Measurements from ENCODE around the gene ACACA.

ACACA gene

DNA sequence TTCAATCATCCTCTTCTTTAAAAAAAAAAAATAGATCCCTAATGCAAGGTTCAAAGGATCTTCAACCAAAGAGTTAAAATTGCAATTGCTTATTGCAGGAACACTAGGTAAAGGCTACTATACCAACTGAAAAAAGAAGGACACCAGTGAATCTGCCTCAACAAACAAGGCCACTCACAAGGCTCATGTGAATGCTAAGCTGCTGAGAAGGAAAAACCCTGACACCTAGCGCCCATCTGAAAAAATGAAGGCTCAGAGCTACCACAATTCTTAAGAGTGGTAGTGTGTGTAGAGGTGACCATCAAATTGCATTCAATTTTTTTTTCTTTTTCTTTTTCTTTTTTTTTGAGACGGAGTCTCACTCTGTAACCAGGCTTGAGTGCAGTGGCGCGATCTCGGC lies 232.4 kb downstream of the ACACA start:
- Histone ChIP-seq H3K9ac (ENCODE audit: low read length) (no peak overlapping the region), H3K9me2 (replicated peaks; ENCODE audit: insufficient read depth, low read length) (no peaks in the 10 kb centered on the region), H3K36me3 (replicated peaks; ENCODE audit: insufficient read depth, low read length) (peaks cover 3% of the 10 kb centered on the region; the same call in 1 of the 2 replicates), H4K20me1 (ENCODE audit: insufficient read depth, low read length) (no peaks in the 10 kb centered on the region), H3F3A (ENCODE audit: insufficient read depth, low read length) (no peaks in the 10 kb centered on the region), H2AFZ (ENCODE audit: low read length) (no peak overlapping the region), H3K4me3 (ENCODE audit: low read length) (no peak overlapping the region), H3K79me2 (ENCODE audit: low read length) (no peaks in the 10 kb centered on the region), H3K9me3 (replicated peaks; ENCODE audit: insufficient read depth, low read length) (no peaks in the 10 kb centered on the region), H3K27ac (ENCODE audit: low read length) (no peak overlapping the region), H3K4me1 (ENCODE audit: low read length) (no peaks in the 10 kb centered on the region), H3K27me3 (replicated peaks; ENCODE audit: insufficient read depth, low read length) (no peaks in the 10 kb centered on the region), H3K4me2 (ENCODE audit: low read depth, low read length) (no peak overlapping the region)
- no peak for DNase-seq
- TF ChIP-seq, protein P1, sequence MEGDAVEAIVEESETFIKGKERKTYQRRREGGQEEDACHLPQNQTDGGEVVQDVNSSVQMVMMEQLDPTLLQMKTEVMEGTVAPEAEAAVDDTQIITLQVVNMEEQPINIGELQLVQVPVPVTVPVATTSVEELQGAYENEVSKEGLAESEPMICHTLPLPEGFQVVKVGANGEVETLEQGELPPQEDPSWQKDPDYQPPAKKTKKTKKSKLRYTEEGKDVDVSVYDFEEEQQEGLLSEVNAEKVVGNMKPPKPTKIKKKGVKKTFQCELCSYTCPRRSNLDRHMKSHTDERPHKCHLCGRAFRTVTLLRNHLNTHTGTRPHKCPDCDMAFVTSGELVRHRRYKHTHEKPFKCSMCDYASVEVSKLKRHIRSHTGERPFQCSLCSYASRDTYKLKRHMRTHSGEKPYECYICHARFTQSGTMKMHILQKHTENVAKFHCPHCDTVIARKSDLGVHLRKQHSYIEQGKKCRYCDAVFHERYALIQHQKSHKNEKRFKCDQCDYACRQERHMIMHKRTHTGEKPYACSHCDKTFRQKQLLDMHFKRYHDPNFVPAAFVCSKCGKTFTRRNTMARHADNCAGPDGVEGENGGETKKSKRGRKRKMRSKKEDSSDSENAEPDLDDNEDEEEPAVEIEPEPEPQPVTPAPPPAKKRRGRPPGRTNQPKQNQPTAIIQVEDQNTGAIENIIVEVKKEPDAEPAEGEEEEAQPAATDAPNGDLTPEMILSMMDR (IDR thresholded peaks at IDR 0.05; ENCODE audit: low read length): no peak
- no peak for TF ChIP-seq EZH2 (optimal IDR thresholded peaks at IDR 0.05; ENCODE audit: low read depth, low read length)
- no peak for TF ChIP-seq EZH2phosphoT487 (IDR thresholded peaks at IDR 0.05; ENCODE audit: low read length)

DNA sequence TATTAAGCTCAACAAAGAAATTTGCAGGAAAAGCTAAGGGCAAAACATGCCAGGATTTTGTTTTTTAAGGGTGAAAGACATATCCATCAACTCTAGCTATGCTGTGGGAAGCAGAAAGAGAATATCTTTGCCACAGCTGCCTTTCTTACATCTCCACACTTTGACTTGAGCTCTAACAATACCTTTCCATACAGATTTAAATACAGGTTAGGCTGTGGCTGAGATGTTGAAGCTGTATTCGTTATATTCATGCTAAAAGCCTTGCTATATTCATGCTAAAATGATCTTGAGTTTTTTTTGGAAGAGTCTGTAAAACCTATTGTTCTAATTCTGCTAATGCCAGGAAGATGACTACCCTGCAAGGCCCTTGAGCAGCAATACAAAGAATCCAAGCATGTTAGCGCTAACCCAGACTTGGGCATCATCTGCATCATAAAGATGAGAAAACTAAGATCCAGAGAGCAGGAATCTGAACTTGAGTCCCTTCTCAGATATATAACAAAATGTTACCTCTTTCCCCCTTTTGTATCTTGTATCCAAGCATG lies 235.7 kb downstream of the ACACA start:
- H3K9me2 ChIP-seq (replicated peaks; ENCODE audit: insufficient read depth, low read length): no peaks in the 10 kb centered on the region
- H3F3A ChIP-seq (ENCODE audit: insufficient read depth, low read length): no peaks in the 10 kb centered on the region
- H3K9ac ChIP-seq (ENCODE audit: low read length): no peak overlapping the region
- no peaks in the 10 kb centered on the region for H3K27me3 ChIP-seq (replicated peaks; ENCODE audit: insufficient read depth, low read length)
- H2AFZ ChIP-seq (ENCODE audit: low read length): no peak overlapping the region
- no peak overlapping the region for H3K4me2 ChIP-seq (ENCODE audit: low read depth, low read length)
- TF ChIP-seq, protein P1 (IDR thresholded peaks at IDR 0.05; ENCODE audit: low read length): no peak
- no peak for TF ChIP-seq EZH2 (optimal IDR thresholded peaks at IDR 0.05; ENCODE audit: low read depth, low read length)
- no peak for TF ChIP-seq EZH2phosphoT487 (IDR thresholded peaks at IDR 0.05; ENCODE audit: low read length)
- no peaks in the 10 kb centered on the region for H3K4me1 ChIP-seq (ENCODE audit: low read length)
- no peaks in the 10 kb centered on the region for H3K9me3 ChIP-seq (replicated peaks; ENCODE audit: insufficient read depth, low read length)
- no peak for DNase-seq
- no peaks in the 10 kb centered on the region for H3K36me3 ChIP-seq (replicated peaks; ENCODE audit: insufficient read depth, low read length)
- H3K4me3 ChIP-seq (ENCODE audit: low read length): no peak overlapping the region
- H3K79me2 ChIP-seq (ENCODE audit: low read length): no peaks in the 10 kb centered on the region
- no peak overlapping the region for H3K27ac ChIP-seq (ENCODE audit: low read length)
- no peaks in the 10 kb centered on the region for H4K20me1 ChIP-seq (ENCODE audit: insufficient read depth, low read length)

DNA sequence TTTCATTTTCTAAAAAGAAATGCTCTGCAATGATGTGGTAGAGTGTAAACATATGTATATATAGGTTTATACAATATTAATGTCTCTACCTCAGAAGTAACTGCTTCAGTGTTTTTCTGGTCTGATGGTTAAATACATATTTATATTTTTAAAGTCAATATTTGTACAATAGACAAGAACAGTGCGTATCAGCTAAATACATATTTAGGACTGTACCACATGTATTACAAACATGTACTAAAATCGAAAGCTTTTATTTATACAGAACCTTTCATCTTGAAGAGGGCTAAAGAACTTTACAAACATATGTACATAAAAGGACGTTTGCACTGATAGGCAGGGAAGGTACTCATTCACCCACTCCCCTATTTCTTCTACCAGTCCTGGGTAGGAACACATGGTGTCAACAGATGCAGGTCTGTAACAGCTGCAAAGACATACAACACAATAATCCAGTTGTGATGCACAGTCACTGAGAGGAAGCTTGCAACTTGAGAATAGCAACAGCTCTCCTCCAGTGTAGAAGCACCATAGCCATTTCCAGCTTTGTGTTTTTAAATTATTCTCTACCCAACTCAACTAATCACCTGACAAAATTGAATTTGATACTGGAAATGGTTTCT lies 237.8 kb downstream of the ACACA start:
- H4K20me1 ChIP-seq (ENCODE audit: insufficient read depth, low read length): no peaks in the 10 kb centered on the region
- H3K4me1 ChIP-seq (ENCODE audit: low read length): no peaks in the 10 kb centered on the region
- TF ChIP-seq EZH2phosphoT487 (IDR thresholded peaks at IDR 0.05; ENCODE audit: low read length) (no peak), EZH2 (optimal IDR thresholded peaks at IDR 0.05; ENCODE audit: low read depth, low read length) (no peak)
- TF ChIP-seq, protein P1 (IDR thresholded peaks at IDR 0.05; ENCODE audit: low read length): no peak
- no peaks in the 10 kb centered on the region for H3K9me2 ChIP-seq (replicated peaks; ENCODE audit: insufficient read depth, low read length)
- H3K79me2 ChIP-seq (ENCODE audit: low read length): no peaks in the 10 kb centered on the region
- no peak overlapping the region for H2AFZ ChIP-seq (ENCODE audit: low read length)
- no peak overlapping the region for H3K4me3 ChIP-seq (ENCODE audit: low read length)
- H3F3A ChIP-seq (ENCODE audit: insufficient read depth, low read length): no peaks in the 10 kb centered on the region
- no peak overlapping the region for H3K9ac ChIP-seq (ENCODE audit: low read length)
- H3K4me2 ChIP-seq (ENCODE audit: low read depth, low read length): no peak overlapping the region
- H3K27ac ChIP-seq (ENCODE audit: low read length): no peak overlapping the region
- no peaks in the 10 kb centered on the region for H3K9me3 ChIP-seq (replicated peaks; ENCODE audit: insufficient read depth, low read length)
- H3K27me3 ChIP-seq (replicated peaks; ENCODE audit: insufficient read depth, low read length): no peaks in the 10 kb centered on the region
- DNase-seq: no peak
- H3K36me3 ChIP-seq (replicated peaks; ENCODE audit: insufficient read depth, low read length): no peaks in the 10 kb centered on the region

All from MM.1S (cell line).